Neural progenitor cell (in vitro differentiated cells): ENCODE data around the gene EPHA4. TPM values are rescaled to one million over a fixed set of nuclear protein-coding genes. Genes with fewer than 3 reads are reported as not detected.

Source experiments
- DNase-seq: peaks from one replicate; pipeline ENCODE4 v3.0.0-alpha.2; 2016; ENCODE audit warnings: low spot score
- H2AFZ ChIP-seq: fragments of 200-600 bp; sonication (generic); replicated peaks from 2 replicates; pipeline ENCODE4 v1.6.1; 2016; ENCODE audit warnings: antibody characterized with exemption
- H3F3A ChIP-seq: fragments of 200-600 bp; sonication (generic); 2 replicates; pipeline ENCODE4 v1.6.1; 2016; ENCODE audit warnings: antibody characterized with exemption, low read depth
- H3K27ac ChIP-seq: fragments of 200-600 bp; sonication (generic); 2 replicates; pipeline ENCODE4 v1.5.1; 2016; ENCODE audit warnings: mild to moderate bottlenecking
- H3K27me3 ChIP-seq: fragments of 200-600 bp; sonication (generic); 2 replicates; pipeline ENCODE4 v1.6.1; 2016; ENCODE audit warnings: mild to moderate bottlenecking, moderate library complexity
- H3K36me3 ChIP-seq: fragments of 200-600 bp; sonication (generic); 2 replicates; pipeline ENCODE4 v1.5.1; 2016
- H3K4me1 ChIP-seq: fragments of 200-600 bp; sonication (generic); 2 replicates; pipeline ENCODE4 v1.6.1; 2016; ENCODE audit warnings: mixed run types
- H3K4me2 ChIP-seq: fragments of 200-600 bp; sonication (generic); 2 replicates; pipeline ENCODE4 v1.6.1; 2016
- H3K4me3 ChIP-seq: fragments of 200-600 bp; sonication (generic); 2 replicates; pipeline ENCODE4 v1.5.1; 2016
- H3K79me2 ChIP-seq: fragments of 200-600 bp; sonication (generic); 2 replicates; pipeline ENCODE4 v1.6.1; 2016; ENCODE audit warnings: low read depth
- H3K9ac ChIP-seq: fragments of 200-600 bp; sonication (generic); 2 replicates; pipeline ENCODE4 v1.6.1; 2016
- H3K9me3 ChIP-seq: fragments of 200-600 bp; sonication (generic); 2 replicates; pipeline ENCODE4 v1.5.1; 2016; ENCODE audit warnings: low read depth
- H4K20me1 ChIP-seq: fragments of 200-600 bp; sonication (generic); 2 replicates; pipeline ENCODE4 v1.6.1; 2016; ENCODE audit warnings: low read depth
- H3K27ac Mint-ChIP-seq: 3 replicates; pipeline ENCODE4 v1.8.0; 2021; ENCODE audit warnings: mixed read lengths
- H3K27me3 Mint-ChIP-seq: 2 replicates; pipeline ENCODE4 v1.8.0; 2022; ENCODE audit warnings: low read depth, mild to moderate bottlenecking, inconsistent platforms, moderate library complexity, mixed read lengths; ENCODE audit not compliant: insufficient read depth
- H3K36me3 Mint-ChIP-seq: 3 replicates; pipeline ENCODE4 v1.8.0; 2021; ENCODE audit warnings: mixed read lengths
- H3K4me1 Mint-ChIP-seq: 3 replicates; pipeline ENCODE4 v1.8.0; 2021; ENCODE audit warnings: mixed read lengths
- H3K4me3 Mint-ChIP-seq: 3 replicates; pipeline ENCODE4 v1.8.0; 2021; ENCODE audit warnings: mild to moderate bottlenecking, moderate library complexity, mixed read lengths
- H3K9me3 Mint-ChIP-seq: 3 replicates; pipeline ENCODE4 v1.8.0; 2020; ENCODE audit warnings: mixed read lengths
- EZH2 ChIP-seq: fragments of 200-600 bp; sonication (generic); IDR thresholded peaks from 2 replicates; pipeline ENCODE4 v1.6.1; 2017; ENCODE audit warnings: antibody characterized with exemption, mild to moderate bottlenecking, moderate library complexity
- EZH2phosphoT487 ChIP-seq: fragments of 200-600 bp; sonication (generic); IDR thresholded peaks from 2 replicates; pipeline ENCODE4 v1.6.1; 2017; ENCODE audit warnings: antibody characterized with exemption
- total RNA-seq: library from RNA; depleted of rRNA; stranded (reverse); fragments of >200 nt; gene quantifications from 2 replicates; pipeline ENCODE4 v1.2.3, GENCODE V29; 2015; ENCODE audit warnings: low replicate concordance
- TF ChIP-seq, protein P1 (sequence below): fragments of 200-600 bp; sonication (generic); IDR thresholded peaks from 2 replicates; pipeline ENCODE4 v1.5.1; 2017; ENCODE audit warnings: antibody characterized with exemption, mild to moderate bottlenecking

EPHA4 gene
- total RNA-seq, 1 donor from 2014 or later = 323 TPM

DNA sequence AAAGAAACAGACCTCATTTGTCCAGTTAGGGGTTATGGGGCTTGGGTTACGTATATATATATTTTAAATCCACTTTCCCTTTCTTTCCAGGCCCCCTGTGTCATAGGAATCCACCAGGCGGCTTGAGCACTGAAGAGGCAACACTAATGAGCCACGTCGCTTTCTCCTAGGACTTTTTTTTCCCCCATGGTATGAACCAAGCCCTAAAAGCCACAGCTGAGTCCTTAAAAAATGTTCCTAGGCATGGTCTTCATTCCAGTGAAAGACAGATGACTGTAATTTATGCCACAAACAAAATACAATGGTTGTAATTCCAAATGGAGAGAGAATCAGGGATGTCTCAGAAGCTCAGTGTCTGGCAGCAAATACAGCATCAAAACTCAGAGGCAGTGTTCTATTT is 146.8 kb downstream of the EPHA4 start:
- H3K4me3 Mint-ChIP-seq = no peak overlapping the region
- Histone ChIP-seq H3K4me2 (no peak overlapping the region), H4K20me1 (peaks cover 100% of the 10 kb centered on the region), H3K4me3 (no peak overlapping the region), H3K9me3 (no peaks in the 10 kb centered on the region), H3F3A (peaks cover 45% of the 10 kb centered on the region), H3K27me3 (no peaks in the 10 kb centered on the region), H3K79me2 (peaks cover 94% of the 10 kb centered on the region), H3K9ac (no peak overlapping the region), H2AFZ (no peak overlapping the region), H3K36me3 (peaks cover 71% of the 10 kb centered on the region), H3K27ac (no peak overlapping the region), H3K4me1 (peaks cover 12% of the 10 kb centered on the region)
- peaks cover 50% of the 10 kb centered on the region for H3K4me1 Mint-ChIP-seq
- DNase-seq = no peak
- H3K27me3 Mint-ChIP-seq = no peaks in the 10 kb centered on the region
- peaks cover 52% of the 10 kb centered on the region for H3K36me3 Mint-ChIP-seq
- TF ChIP-seq EZH2phosphoT487 (no peak), EZH2 (no peak)
- TF ChIP-seq, protein P1, sequence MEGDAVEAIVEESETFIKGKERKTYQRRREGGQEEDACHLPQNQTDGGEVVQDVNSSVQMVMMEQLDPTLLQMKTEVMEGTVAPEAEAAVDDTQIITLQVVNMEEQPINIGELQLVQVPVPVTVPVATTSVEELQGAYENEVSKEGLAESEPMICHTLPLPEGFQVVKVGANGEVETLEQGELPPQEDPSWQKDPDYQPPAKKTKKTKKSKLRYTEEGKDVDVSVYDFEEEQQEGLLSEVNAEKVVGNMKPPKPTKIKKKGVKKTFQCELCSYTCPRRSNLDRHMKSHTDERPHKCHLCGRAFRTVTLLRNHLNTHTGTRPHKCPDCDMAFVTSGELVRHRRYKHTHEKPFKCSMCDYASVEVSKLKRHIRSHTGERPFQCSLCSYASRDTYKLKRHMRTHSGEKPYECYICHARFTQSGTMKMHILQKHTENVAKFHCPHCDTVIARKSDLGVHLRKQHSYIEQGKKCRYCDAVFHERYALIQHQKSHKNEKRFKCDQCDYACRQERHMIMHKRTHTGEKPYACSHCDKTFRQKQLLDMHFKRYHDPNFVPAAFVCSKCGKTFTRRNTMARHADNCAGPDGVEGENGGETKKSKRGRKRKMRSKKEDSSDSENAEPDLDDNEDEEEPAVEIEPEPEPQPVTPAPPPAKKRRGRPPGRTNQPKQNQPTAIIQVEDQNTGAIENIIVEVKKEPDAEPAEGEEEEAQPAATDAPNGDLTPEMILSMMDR = no peak
- no peaks in the 10 kb centered on the region for H3K9me3 Mint-ChIP-seq
- H3K27ac Mint-ChIP-seq = peak overlapping the region; percentile 92

DNA sequence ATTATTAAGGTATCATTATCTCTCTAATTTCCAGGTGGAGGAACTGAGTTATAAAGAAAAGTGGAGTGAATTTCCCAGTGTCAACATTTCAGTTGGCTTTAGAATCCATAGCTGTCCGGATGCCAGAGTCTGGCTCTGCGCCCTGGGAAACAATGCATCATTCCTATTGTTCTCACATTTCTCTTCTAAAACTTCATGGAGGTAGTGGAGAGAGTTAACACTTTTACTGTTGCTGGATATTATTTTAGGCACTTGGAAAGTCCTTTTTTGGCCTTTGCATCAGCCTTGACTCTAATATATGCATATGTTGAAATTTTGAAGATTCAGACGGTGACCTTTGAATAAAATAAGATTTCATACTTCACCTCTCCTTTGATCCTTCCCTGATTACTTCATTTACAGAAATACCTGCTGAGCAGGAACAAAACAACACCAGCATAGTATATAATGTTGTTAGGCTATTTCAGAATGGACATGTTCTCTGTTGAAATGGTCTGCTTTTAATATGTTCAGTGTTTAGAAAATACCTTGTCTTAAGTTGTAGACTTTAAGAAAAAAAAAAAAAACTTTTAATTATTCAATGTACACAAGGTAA is 148.8 kb downstream of the EPHA4 start:
- peaks cover 46% of the 10 kb centered on the region for H3F3A ChIP-seq
- H3K4me2 ChIP-seq = no peak overlapping the region
- H3K36me3 ChIP-seq = peaks cover 54% of the 10 kb centered on the region
- TF ChIP-seq EZH2 = no peak
- no peak for TF ChIP-seq EZH2phosphoT487
- TF ChIP-seq, protein P1 = no peak
- H3K4me1 ChIP-seq = peaks cover 12% of the 10 kb centered on the region
- H3K27me3 ChIP-seq = no peaks in the 10 kb centered on the region
- no peak overlapping the region for H3K4me3 Mint-ChIP-seq
- no peak overlapping the region for H3K4me3 ChIP-seq
- H3K36me3 Mint-ChIP-seq = peaks cover 59% of the 10 kb centered on the region
- no peak for DNase-seq
- H3K9me3 ChIP-seq = no peaks in the 10 kb centered on the region
- H4K20me1 ChIP-seq = peaks cover 100% of the 10 kb centered on the region
- H3K9me3 Mint-ChIP-seq = no peaks in the 10 kb centered on the region
- H3K27ac Mint-ChIP-seq = no peak overlapping the region
- H3K27me3 Mint-ChIP-seq = no peaks in the 10 kb centered on the region
- no peak overlapping the region for H3K27ac ChIP-seq
- no peak overlapping the region for H3K9ac ChIP-seq
- H3K79me2 ChIP-seq = peaks cover 97% of the 10 kb centered on the region
- H3K4me1 Mint-ChIP-seq = peaks cover 41% of the 10 kb centered on the region
- no peak overlapping the region for H2AFZ ChIP-seq

DNA sequence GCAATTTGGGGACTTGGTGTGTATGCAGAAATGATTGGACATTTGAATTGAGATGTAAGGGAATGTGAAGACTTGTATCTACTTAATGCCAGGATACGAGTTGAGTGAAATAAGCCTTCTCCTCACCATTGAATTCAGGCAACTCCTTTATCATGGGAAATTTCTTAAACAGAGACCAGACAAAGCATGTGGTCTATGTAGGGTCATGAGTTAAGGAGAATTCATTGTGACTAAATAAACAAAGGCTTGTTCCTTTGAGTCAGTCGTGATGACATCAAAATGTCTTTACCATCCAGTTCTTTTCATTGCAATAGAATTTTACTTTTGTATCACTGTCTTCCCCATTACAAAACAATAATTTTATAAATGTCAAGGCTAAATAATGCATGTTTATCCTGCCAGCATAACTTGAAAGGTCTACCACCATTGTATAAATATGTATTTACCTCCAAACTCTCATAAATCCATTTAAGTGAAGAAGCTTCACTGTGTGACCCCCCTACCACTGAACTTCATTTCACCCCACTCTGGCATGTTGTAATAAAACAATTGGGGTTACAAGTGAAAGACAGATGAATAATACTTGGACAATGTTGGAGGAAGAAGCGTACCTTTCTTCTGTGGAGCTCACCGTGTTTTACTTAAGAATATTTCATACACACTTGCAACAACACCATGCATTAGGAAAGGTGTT is 149.4 kb downstream of the EPHA4 start:
- Histone ChIP-seq H3K9me3 (no peaks in the 10 kb centered on the region), H2AFZ (no peak overlapping the region), H3K27me3 (no peaks in the 10 kb centered on the region), H3F3A (peaks cover 49% of the 10 kb centered on the region), H3K79me2 (peaks cover 91% of the 10 kb centered on the region), H3K9ac (no peak overlapping the region), H3K4me2 (no peak overlapping the region), H3K36me3 (peaks cover 54% of the 10 kb centered on the region), H3K4me3 (no peak overlapping the region), H3K4me1 (peaks cover 6% of the 10 kb centered on the region), H4K20me1 (peaks cover 100% of the 10 kb centered on the region), H3K27ac (peak overlapping the region; percentile 14)
- H3K27me3 Mint-ChIP-seq = no peaks in the 10 kb centered on the region
- TF ChIP-seq EZH2phosphoT487 = no peak
- no peak for TF ChIP-seq EZH2
- TF ChIP-seq, protein P1 = no peak
- H3K4me1 Mint-ChIP-seq = peaks cover 36% of the 10 kb centered on the region
- no peak overlapping the region for H3K4me3 Mint-ChIP-seq
- no peaks in the 10 kb centered on the region for H3K9me3 Mint-ChIP-seq
- peaks cover 61% of the 10 kb centered on the region for H3K36me3 Mint-ChIP-seq
- H3K27ac Mint-ChIP-seq = no peak overlapping the region
- DNase-seq = no peak
